Nephron progenitor cell (in vitro differentiated cells): ENCODE data around the gene ARMC5.

Experiments
- DNase-seq: peaks from one replicate; pipeline ENCODE4 v3.0.0; 2021
- H3K27ac Mint-ChIP-seq: 2 replicates; pipeline ENCODE4 v1.8.0; 2021; ENCODE audit warnings: mild to moderate bottlenecking, moderate library complexity, mixed read lengths
- H3K27me3 Mint-ChIP-seq: 2 replicates; pipeline ENCODE4 v1.8.0; 2021; ENCODE audit warnings: mild to moderate bottlenecking, low read depth, mixed read lengths; ENCODE audit not compliant: poor library complexity
- H3K36me3 Mint-ChIP-seq: 2 replicates; pipeline ENCODE4 v1.8.0; 2021; ENCODE audit warnings: low read depth, mixed read lengths
- H3K4me1 Mint-ChIP-seq: 2 replicates; pipeline ENCODE4 v1.8.0; 2021; ENCODE audit warnings: mixed read lengths
- H3K4me3 Mint-ChIP-seq: 2 replicates; pipeline ENCODE4 v1.8.0; 2021; ENCODE audit warnings: mild to moderate bottlenecking, moderate library complexity, mixed read lengths
- H3K9me3 Mint-ChIP-seq: 2 replicates; pipeline ENCODE4 v1.8.0; 2021; ENCODE audit warnings: mild to moderate bottlenecking, moderate library complexity, mixed read lengths
- TF ChIP-seq, protein P1 (sequence below): fragments of 200-600 bp; sonication (generic); IDR thresholded peaks from 2 replicates; pipeline ENCODE4 v1.5.0; 2021; ENCODE audit warnings: antibody characterized with exemption

ARMC5 gene

DNA sequence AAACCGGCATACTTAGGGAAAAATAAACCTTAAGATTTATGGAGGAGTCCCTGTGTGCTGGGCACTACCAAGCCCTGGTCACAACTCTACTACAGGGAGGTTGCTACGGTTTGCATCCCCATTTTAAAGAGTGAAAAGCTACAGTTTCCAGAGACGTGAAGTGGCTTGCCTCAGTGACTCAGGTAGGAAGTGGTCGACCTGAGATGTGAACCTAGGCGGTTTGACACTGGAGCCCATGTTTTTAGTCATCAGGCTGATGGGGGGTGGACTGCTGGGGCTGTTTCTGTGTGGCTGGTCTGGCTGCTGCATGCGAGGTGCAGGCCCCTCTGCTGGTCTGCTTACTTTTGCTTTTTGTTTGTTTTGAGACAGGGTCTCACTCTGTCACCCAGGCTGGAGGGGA lies 37.7 kb upstream of the ARMC5 start:
- TF ChIP-seq, protein P1, sequence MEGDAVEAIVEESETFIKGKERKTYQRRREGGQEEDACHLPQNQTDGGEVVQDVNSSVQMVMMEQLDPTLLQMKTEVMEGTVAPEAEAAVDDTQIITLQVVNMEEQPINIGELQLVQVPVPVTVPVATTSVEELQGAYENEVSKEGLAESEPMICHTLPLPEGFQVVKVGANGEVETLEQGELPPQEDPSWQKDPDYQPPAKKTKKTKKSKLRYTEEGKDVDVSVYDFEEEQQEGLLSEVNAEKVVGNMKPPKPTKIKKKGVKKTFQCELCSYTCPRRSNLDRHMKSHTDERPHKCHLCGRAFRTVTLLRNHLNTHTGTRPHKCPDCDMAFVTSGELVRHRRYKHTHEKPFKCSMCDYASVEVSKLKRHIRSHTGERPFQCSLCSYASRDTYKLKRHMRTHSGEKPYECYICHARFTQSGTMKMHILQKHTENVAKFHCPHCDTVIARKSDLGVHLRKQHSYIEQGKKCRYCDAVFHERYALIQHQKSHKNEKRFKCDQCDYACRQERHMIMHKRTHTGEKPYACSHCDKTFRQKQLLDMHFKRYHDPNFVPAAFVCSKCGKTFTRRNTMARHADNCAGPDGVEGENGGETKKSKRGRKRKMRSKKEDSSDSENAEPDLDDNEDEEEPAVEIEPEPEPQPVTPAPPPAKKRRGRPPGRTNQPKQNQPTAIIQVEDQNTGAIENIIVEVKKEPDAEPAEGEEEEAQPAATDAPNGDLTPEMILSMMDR: no peak
- Mint-ChIP-seq H3K27me3 (peaks cover 47% of the 10 kb centered on the region), H3K4me3 (no peak overlapping the region), H3K36me3 (no peaks in the 10 kb centered on the region), H3K27ac (no peak overlapping the region), H3K4me1 (no peaks in the 10 kb centered on the region), H3K9me3 (peaks cover 8% of the 10 kb centered on the region)
- DNase-seq: no peak

DNA sequence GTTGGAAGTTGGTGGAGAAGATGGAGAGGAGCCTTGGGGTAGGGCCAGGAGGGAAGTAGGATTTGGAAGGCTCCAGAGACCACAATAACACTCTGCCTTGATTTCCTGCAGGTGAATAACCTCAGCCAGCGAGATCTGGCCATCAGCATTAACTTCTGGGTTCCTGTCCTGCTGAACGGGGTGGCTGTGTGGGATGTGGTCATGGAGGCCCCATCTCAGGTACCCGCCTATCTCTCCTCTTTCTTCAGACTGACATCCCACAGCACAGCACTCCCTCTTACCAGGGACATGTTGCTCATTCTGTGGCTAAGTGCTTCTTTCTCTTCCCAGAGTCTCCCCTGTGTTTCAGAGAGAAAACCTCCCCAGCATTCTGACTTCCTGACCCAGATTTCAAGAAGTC lies 36.1 kb upstream of the ARMC5 start:
- H3K36me3 Mint-ChIP-seq: no peaks in the 10 kb centered on the region
- H3K9me3 Mint-ChIP-seq: peaks cover 3% of the 10 kb centered on the region
- H3K27ac Mint-ChIP-seq: no peak overlapping the region
- no peak for DNase-seq
- no peaks in the 10 kb centered on the region for H3K4me1 Mint-ChIP-seq
- TF ChIP-seq, protein P1: no peak
- H3K27me3 Mint-ChIP-seq: peaks cover 49% of the 10 kb centered on the region
- H3K4me3 Mint-ChIP-seq: no peak overlapping the region

DNA sequence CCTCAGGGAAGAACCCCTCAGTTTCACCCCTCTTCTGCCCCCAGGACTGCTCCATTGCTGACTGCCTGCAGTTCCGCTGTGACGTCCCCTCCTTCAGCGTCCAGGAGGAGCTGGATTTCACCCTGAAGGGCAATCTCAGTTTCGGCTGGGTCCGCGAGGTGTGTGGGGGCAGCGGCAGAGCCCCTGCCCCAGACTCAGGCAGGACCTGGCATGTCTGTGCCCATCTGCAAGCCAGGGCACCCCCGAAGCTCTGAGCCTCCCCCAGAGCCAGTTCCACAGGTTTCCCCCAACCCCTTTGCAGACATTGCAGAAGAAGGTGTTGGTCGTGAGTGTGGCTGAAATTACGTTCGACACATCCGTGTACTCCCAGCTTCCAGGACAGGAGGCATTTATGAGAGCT lies 35.5 kb upstream of the ARMC5 start:
- no peaks in the 10 kb centered on the region for H3K9me3 Mint-ChIP-seq
- H3K4me3 Mint-ChIP-seq: no peak overlapping the region
- H3K27me3 Mint-ChIP-seq: peaks cover 52% of the 10 kb centered on the region
- no peaks in the 10 kb centered on the region for H3K4me1 Mint-ChIP-seq
- no peaks in the 10 kb centered on the region for H3K36me3 Mint-ChIP-seq
- H3K27ac Mint-ChIP-seq: no peak overlapping the region
- no peak for DNase-seq
- TF ChIP-seq, protein P1: no peak

DNA sequence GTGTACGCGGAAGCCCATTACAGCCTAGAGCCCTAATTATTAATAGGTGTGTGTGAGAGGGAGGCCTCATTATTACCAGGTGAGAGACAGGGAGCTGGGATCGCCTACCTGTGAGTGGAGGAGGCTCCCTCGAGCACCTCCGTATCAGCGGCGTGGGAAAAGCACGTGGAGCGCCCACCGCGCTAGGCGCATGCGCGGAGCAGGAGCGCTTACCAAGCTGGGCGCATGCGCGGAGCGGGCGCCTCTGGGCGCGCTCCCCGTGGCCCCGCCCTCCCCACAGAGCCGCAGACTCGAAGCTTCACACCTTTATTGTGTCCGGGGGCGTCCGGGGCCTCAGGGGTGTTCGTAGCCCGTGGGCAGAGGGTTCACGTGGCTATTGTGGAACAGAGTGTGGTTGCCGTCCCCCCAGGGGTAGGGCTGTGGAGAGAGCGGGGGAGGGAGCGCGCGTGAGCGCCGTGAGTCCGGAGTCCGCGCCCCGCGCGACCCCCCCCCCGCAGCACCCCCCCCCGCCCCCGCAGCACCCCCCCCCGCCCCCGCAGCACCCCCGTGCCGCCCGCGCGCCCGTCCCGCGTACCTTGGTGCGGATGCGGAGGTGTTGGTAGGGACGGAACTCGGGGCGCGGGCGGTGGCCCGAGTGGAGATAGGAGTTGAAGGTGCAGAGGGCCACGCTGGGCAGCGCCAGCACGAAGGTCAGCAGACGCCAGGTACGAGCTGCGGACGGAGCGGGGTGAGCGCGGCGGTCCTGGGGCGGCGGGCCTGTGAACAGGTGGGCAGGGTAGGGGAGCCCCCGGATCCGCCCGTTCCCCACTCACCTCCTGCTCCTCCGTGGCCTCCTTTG lies 31.6 kb upstream of the ARMC5 start:
- no peaks in the 10 kb centered on the region for H3K4me1 Mint-ChIP-seq
- DNase-seq: no peak
- no peak overlapping the region for H3K27ac Mint-ChIP-seq
- no peaks in the 10 kb centered on the region for H3K36me3 Mint-ChIP-seq
- TF ChIP-seq, protein P1: no peak
- no peaks in the 10 kb centered on the region for H3K9me3 Mint-ChIP-seq
- H3K4me3 Mint-ChIP-seq: no peak overlapping the region
- H3K27me3 Mint-ChIP-seq: peaks cover 47% of the 10 kb centered on the region

DNA sequence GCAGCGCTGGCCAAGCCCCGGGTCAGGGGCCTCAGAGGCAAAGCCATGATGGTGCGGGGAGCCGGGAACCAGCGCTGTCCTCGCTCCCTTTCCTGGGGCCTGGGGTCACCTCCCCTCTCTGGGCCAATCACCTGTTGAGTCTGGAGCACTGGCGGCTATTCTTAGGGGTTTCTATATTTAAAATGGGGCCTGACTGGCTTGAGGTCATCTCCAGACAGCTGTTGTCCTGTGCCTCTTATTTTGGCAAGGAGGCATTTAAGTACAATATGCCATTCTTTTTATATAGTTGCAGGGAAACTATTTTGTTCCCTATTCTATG lies 31.1 kb upstream of the ARMC5 start, which contains the start of gene COX6A2:
Gene COX6A2, minus strand, starts transcription at position 82 of the 319 bp plus-strand sequence. Its CDS starts 35 bp downstream, at position 47.
- TF ChIP-seq, protein P1: no peak
- DNase-seq: no peak
- Mint-ChIP-seq H3K27ac (no peak within 1 kb of the TSS), H3K36me3 (no peaks in the 10 kb centered on the region), H3K9me3 (no peaks in the 10 kb centered on the region), H3K27me3 (peaks cover 43% of the 10 kb centered on the region), H3K4me1 (peaks cover 2% of the 10 kb centered on the region), H3K4me3 (no peak within 1 kb of the TSS)

DNA sequence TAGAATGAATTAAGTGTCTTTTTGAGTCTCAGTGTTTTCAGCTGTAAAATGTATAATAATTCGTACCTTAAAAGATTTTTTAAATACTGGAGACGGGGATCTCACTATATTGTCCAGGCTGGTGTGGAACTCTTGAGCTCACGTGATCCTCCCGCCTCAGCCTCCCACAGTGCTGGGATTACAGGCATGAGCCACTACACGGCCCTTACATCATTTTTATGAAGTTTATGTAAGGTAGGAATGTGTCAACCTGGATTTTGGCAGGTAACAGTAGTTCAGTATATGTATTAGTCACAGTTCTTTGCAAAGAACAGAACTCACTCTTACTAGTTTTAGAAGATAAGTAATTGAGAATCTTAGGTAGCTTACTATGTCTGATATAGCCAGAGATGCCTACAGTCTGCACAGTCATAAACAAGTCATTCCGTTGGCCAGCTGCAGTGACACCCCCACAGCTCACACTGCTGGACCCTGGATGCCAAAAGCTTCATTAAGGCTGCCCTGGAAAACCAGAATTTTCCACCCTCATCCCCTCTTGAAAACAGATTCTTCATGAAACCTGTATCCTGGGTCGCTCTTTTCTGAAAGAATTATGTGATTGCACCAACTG lies 30.6 kb upstream of the ARMC5 start:
- DNase-seq: no peak
- Mint-ChIP-seq H3K27ac (no peak overlapping the region), H3K9me3 (no peaks in the 10 kb centered on the region), H3K36me3 (no peaks in the 10 kb centered on the region), H3K4me1 (peaks cover 7% of the 10 kb centered on the region), H3K27me3 (peaks cover 38% of the 10 kb centered on the region), H3K4me3 (no peak overlapping the region)
- TF ChIP-seq, protein P1: no peak
